ENCODE data around the gene SENP5. TPM values are rescaled to one million over a fixed set of nuclear protein-coding genes. Genes with fewer than 3 reads are reported as not detected.

Gene SENP5
- total RNA-seq, 2 experiments from 2014 or later = 62.7 to 64.7 TPM

DNA sequence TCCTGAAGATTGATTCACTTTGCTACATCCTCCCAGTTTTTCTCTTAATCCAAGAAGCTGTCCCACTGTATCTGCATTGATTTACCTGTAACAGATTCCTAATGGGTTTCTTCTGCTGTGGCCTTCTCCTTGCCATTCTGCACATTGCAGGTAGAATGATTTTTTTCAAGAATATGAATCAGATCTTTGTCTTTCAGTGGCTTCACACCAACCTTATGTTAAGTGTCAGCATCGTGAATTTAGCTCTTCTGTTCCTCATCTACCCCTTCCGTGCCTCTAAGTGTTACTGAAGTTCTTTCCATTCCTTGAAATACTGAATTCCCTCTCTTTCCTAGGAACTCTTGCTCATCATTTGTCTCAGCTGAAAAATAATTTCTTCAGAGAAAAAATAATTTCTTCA, 7.5 kb downstream of the SENP5 start:
- intact Hi-C loops (cut with DNase I, micrococcal nuclease) = no loop called here
- ChIA-PET POLR2A (interaction anchor here (0.7 to 1.2 kb wide), 3 partner anchors 42 to 136 kb away, joined by 3 read pairs; partner anchors contain the start of genes NCBP2 and PAK2), CTCF (no interaction called here)
- Mint-ChIP-seq H3K4me3 (no peak overlapping the region), H3K4me1 (ENCODE audit: low read depth) (peaks cover 62% of the 10 kb centered on the region), H3K27ac (no peak overlapping the region), H3K36me3 (ENCODE audit: low read depth) (peaks cover 24% of the 10 kb centered on the region), H3K27me3 (no peaks in the 10 kb centered on the region), H3K9me3 (no peaks in the 10 kb centered on the region)
- Histone ChIP-seq H3K4me1 (ENCODE audit: insufficient read depth, low read length) (peaks cover 7% of the 10 kb centered on the region), H3K9me3 (ENCODE audit: control insufficient read depth in 1 of 2, insufficient read depth in 1 of 2, low read length in 2 of 2) (no peaks in the 10 kb centered on the region), H3K36me3 (ENCODE audit: insufficient read depth, low read length) (peaks cover 3% of the 10 kb centered on the region), H3K4me3 (ENCODE audit: low read length) (no peak overlapping the region), H3K27me3 (ENCODE audit: control insufficient read depth in 1 of 2, insufficient read depth in 2 of 2, low read length in 2 of 2) (no peaks in the 10 kb centered on the region), H3K27ac (ENCODE audit: low read depth in 1 of 2, low read length in 2 of 2) (no peak overlapping the region)
- TF ChIP-seq, protein P1, sequence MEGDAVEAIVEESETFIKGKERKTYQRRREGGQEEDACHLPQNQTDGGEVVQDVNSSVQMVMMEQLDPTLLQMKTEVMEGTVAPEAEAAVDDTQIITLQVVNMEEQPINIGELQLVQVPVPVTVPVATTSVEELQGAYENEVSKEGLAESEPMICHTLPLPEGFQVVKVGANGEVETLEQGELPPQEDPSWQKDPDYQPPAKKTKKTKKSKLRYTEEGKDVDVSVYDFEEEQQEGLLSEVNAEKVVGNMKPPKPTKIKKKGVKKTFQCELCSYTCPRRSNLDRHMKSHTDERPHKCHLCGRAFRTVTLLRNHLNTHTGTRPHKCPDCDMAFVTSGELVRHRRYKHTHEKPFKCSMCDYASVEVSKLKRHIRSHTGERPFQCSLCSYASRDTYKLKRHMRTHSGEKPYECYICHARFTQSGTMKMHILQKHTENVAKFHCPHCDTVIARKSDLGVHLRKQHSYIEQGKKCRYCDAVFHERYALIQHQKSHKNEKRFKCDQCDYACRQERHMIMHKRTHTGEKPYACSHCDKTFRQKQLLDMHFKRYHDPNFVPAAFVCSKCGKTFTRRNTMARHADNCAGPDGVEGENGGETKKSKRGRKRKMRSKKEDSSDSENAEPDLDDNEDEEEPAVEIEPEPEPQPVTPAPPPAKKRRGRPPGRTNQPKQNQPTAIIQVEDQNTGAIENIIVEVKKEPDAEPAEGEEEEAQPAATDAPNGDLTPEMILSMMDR (IDR thresholded peaks at IDR 0.05) = no peak
- ATAC-seq (ENCODE audit: poor library complexity) = no peak
- no peak for DNase-seq

DNA sequence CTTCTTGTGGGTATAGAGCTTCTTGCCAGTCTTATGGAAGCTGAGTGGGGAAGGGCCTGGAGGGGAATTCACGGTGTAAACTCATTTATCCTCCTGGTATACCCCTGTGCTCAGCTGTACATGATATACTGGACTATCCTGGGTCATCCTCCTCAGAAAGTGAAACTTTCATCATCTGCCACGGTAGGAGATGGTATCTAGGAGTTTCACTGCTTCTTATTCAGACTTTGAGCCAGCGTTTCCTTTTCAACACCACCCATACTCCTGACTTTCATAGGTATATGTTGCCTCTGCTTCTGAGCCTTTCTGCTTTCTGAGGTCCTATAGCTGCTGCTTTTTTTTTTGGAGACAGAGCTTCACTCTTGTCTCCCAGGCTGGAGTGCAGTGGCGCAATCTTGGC, 15.6 kb downstream of the SENP5 start:
- ChIA-PET POLR2A (no interaction called here), CTCF (no interaction called here)
- H3K27me3 ChIP-seq (ENCODE audit: control insufficient read depth in 1 of 2, insufficient read depth in 2 of 2, low read length in 2 of 2) = no peaks in the 10 kb centered on the region
- H3K27ac Mint-ChIP-seq = no peak overlapping the region
- no peaks in the 10 kb centered on the region for H3K27me3 Mint-ChIP-seq
- no peak overlapping the region for H3K4me3 ChIP-seq (ENCODE audit: low read length)
- TF ChIP-seq, protein P1 (IDR thresholded peaks at IDR 0.05) = no peak
- ATAC-seq (ENCODE audit: poor library complexity) (no peak), DNase-seq (no peak)
- H3K36me3 Mint-ChIP-seq (ENCODE audit: low read depth) = peaks cover 57% of the 10 kb centered on the region
- no peak overlapping the region for H3K27ac ChIP-seq (ENCODE audit: low read depth in 1 of 2, low read length in 2 of 2)
- no peaks in the 10 kb centered on the region for H3K9me3 ChIP-seq (ENCODE audit: control insufficient read depth in 1 of 2, insufficient read depth in 1 of 2, low read length in 2 of 2)
- H3K9me3 Mint-ChIP-seq = no peaks in the 10 kb centered on the region
- intact Hi-C loops (cut with DNase I, micrococcal nuclease) = no loop called here
- H3K4me1 Mint-ChIP-seq (ENCODE audit: low read depth) = peaks cover 39% of the 10 kb centered on the region
- no peak overlapping the region for H3K4me3 Mint-ChIP-seq
- peaks cover 3% of the 10 kb centered on the region for H3K4me1 ChIP-seq (ENCODE audit: insufficient read depth, low read length)
- peaks cover 30% of the 10 kb centered on the region for H3K36me3 ChIP-seq (ENCODE audit: insufficient read depth, low read length)

DNA sequence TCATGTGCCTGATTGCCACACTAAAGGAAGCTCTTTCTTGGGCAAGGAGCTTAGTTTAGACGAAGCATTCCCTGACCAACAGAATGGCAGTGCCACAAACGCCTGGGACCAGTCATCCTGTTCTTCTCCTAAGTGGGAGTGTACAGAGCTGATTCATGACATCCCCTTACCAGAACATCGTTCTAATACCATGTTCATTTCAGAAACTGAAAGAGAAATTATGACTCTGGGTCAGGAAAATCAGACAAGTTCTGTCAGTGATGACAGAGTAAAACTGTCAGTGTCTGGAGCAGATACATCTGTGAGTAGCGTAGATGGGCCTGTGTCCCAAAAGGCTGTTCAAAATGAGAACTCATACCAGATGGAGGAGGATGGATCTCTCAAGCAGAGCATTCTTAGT, 18.4 kb downstream of the SENP5 start:
- CTCF ChIA-PET = no interaction called here
- H3K27ac Mint-ChIP-seq = no peak overlapping the region
- H3K4me1 ChIP-seq (ENCODE audit: insufficient read depth, low read length) = no peaks in the 10 kb centered on the region
- intact Hi-C loops (cut with DNase I, micrococcal nuclease) = no loop called here
- H3K36me3 ChIP-seq (ENCODE audit: insufficient read depth, low read length) = peaks cover 38% of the 10 kb centered on the region
- no peak overlapping the region for H3K4me3 Mint-ChIP-seq
- POLR2A ChIA-PET = interaction anchor here (2.1 kb wide), 1 partner anchor 18 kb away, joined by 6 read pairs; the partner anchor contains the start of gene SENP5
- no peaks in the 10 kb centered on the region for H3K27me3 ChIP-seq (ENCODE audit: control insufficient read depth in 1 of 2, insufficient read depth in 2 of 2, low read length in 2 of 2)
- no peaks in the 10 kb centered on the region for H3K9me3 Mint-ChIP-seq
- no peak overlapping the region for H3K4me3 ChIP-seq (ENCODE audit: low read length)
- no peaks in the 10 kb centered on the region for H3K27me3 Mint-ChIP-seq
- no peak overlapping the region for H3K27ac ChIP-seq (ENCODE audit: low read depth in 1 of 2, low read length in 2 of 2)
- peaks cover 43% of the 10 kb centered on the region for H3K4me1 Mint-ChIP-seq (ENCODE audit: low read depth)
- DNase-seq = no peak
- TF ChIP-seq, protein P1 (IDR thresholded peaks at IDR 0.05) = no peak
- ATAC-seq (ENCODE audit: poor library complexity) = no peak
- H3K36me3 Mint-ChIP-seq (ENCODE audit: low read depth) = peaks cover 71% of the 10 kb centered on the region
- no peaks in the 10 kb centered on the region for H3K9me3 ChIP-seq (ENCODE audit: control insufficient read depth in 1 of 2, insufficient read depth in 1 of 2, low read length in 2 of 2)
